Putamen (tissue), 1 donor: ENCODE measurements around the gene TMEM127.

Experiments
- DNase-seq: peaks from one replicate; pipeline ENCODE4 v3.0.0-alpha.2; 2016; ENCODE audit warnings: low spot score

Gene TMEM127

DNA sequence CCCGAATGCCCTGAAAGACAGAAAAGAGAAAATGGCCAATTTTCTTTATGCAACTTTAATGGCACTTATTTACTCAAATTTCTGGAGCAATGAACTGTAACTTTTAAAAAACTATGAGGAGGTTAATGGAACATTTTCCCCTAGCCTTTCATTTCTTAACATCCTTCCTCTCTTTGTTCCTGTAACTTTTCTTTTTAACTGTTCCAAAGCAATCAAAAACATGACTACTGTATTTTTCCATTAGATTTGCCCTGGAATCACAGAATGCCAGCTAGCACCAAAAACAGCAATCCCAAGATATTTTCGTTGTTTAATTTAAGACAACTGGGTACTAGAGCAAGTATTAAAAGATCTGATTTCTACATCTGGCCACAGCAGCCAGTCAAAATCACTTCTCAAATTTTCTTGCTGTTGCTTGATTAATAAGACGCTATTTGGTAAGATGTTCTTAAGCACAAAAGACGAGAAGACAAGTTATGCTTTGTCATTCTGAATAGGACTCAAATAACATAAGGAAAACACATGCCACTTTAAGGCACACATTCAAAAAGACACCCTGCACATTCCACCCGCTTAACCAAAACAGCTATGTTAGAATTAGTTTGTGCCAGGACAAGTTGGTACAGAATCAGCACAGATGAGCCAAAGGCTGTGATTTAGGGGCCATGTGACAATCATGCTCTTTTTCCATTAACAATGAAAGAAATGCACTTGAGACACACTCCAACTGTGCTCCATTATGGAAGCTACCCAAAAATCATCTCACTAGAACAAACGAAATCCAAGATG lies 60.8 kb downstream of the TMEM127 start:
- DNase-seq = peak; percentile 85

DNA sequence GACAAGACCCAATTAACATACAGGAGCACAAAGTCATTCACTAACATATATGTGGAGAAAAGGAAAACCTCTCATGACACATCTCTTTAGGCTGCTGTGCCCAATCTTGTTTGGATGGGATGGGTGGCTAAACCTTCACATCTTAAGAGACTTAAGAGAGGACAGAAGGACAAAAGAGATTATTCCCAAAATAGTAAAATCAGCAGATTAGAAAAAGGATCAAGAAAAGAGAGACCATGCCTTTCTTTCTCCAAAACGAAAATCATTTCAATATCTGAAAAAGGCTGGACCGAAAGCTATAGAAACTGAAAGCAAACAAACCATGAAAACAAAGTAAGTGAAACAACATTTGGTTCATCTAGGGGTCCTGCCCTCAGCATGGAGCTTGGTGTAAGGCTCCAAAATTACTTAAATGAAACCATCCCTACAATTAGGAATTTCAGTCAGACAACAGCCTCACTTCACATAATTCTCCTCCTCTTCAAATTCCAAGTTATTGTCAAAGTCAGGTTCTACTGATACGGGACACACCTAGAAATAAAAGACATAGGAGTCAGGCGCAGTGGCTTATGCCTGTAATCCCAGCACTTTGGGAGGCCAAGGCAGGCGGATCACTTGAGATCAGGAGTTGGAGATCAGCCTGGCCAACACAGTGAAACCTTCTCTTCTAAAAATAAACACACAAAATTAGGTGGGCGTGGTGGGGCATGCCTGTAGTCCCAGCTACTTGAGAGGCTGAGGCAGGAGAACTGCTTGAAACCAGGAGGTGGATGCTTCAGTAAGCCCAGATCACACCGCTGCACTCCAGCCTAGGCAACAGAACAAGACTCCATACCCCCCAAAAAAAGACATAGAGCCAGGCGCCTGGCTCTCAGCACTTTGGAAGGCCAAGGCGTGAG lies 62.4 kb downstream of the TMEM127 start:
- DNase-seq = no peak

DNA sequence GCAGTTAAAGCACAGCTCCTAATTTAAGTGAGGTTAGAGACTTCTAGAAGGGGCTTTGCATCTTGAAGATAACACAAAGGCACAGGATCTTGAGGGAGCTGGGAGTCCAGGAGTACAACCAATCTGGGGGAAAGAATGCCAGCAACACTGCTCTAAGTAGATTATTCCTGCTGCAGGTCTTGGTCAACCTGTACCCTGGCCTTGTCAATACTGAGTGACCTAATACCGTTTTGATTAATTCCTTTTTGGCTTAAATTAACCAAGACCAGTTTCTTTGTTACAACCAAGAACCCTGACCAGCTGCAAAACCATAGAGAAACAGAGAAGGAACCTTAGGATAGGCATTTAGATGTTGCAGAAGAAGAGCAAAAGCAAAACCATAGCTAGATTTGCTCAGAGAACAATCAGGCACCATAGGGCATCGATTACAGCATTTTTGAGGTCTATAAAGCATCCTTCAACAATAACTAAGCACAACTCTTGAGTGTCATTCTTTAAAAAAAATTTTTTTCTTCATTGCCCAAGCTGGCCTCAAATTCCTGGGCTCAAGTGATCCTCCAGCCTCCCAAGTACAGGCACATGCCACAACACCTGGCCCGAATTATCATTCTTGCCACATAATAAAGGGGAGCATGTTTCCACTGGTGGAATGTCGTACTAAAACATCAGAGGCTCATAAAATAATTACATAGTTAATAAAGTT lies 63.5 kb downstream of the TMEM127 start:
- DNase-seq = no peak

DNA sequence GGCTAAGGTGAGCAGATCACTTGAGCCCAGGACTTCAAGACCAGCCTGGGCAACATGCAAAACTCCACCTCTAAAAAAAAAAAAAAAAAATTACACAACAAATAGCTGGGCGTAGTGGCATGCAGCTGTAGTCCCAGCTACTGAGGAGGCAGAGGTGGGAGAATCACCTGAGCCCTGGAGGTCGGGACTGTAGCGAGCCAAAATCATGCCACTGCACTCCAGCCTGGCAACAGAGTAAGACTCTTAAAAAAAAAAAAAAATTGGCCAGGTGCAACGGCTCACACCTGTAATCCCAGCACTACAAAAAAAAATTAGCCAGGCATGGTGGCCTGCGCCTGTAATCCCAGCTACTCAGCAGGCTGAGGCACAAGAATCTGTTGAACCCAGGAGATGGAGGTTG lies 64.5 kb downstream of the TMEM127 start:
- no peak for DNase-seq

DNA sequence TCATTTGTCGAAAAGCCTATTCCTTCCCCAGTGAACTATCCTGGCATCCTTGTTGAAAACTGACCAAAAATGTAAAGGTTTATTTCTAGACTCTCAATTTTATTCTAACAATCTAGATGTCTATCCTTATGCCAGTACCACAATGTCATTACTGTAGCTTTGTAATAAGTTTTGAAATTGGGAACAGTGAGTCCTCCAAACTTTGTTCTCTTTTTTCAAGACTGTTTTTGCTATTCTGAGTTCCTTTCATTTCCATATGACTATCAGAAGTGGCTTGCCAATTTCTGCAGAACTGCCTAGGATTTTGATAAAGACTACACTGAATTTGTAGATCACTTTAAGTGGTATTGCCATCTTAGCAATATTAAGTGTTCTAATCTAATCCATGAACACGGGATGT lies 66.9 kb downstream of the TMEM127 start:
- no peak for DNase-seq
